Right lobe of liver (tissue), 4 donors: Measurements from ENCODE around the gene ZIC1.

ENCODE experiments used
- CTCF ChIP-seq, 4 donors: fragments of 200-600 bp in 3 of 4; fragments of 450-650 bp in 1 of 4; IDR thresholded peaks; one replicate each; pipeline versions ENCODE4 v1.5.1 to v1.8.0; 2016 to 2022; ENCODE audit warnings: antibody characterized with exemption in 4 of 4, mild to moderate bottlenecking in 2 of 4
- POLR2A ChIP-seq: fragments of 450-650 bp; IDR thresholded peaks from one replicate; pipeline ENCODE4 v1.6.1; 2017; ENCODE audit warnings: antibody characterized with exemption, mild to moderate bottlenecking
- donor health status: DM: no; HTN: no; CAD: no.
- donor health status: DM: no; HTN: no; CAD: no.
- donor health status: DM: no; HTN: yes; CAD: no.

DNA sequence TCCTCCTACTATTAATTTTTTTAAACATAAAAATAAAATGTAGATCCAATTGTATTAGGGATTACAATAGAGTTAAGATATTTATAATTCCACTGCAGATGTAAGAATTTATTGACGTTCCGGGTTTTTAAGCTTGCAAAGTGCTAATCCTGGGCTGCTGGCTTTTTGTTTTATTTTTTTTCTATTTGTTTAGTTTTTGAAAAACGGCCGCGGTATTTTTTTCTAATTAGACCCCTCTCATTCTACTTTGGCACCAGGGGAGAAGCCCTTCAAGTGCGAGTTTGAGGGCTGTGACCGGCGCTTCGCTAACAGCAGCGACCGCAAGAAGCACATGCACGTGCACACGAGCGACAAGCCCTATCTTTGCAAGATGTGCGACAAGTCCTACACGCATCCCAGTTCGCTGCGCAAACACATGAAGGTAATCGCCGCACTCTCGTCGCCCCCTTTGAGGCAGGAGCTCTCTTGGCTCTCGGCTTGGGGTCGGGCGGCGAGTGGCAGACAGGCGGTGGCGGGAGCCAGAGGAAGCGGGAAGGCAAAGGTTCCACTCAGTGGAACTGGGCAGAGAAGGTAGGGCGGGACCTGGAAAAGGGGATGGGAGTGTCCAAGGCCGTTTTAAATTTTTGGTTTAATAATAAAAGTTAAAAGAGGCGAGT is 3.2 kb downstream of the ZIC1 start:
- TF ChIP-seq CTCF (IDR thresholded peaks at IDR 0.05) = no peak
- no peak for TF ChIP-seq POLR2A
